ENCODE results near the gene CEP128. TPM values are rescaled to one million over a fixed set of nuclear protein-coding genes. Genes with fewer than 3 reads are reported as not detected.

The CEP128 gene
- total and polyA plus RNA-seq, 2 experiments from 2014 or later = 7.6 to 17.6 TPM

DNA sequence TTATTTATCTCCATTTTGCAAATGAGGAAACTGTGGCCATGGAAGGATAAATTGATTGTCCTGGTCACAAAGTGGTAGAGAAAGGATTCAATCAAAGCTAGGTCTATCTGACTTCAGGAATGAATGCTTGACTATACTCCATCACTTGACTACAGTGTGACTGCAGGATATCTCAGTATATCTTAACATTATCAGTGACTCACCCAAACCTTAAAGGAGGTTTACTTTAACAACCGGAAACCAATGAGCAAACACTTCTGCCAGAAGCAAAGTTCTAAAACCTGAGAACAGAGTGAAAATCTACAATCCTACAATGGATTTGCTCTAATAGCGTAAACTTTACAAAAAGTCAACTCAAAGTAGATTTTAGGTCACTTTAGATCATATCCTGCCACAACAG is 277.0 kb downstream of the CEP128 start:
- Histone ChIP-seq H3K4me3 (no peak overlapping the region), H3K36me3 (ENCODE audit: insufficient read depth) (no peaks in the 10 kb centered on the region), H4K20me1 (replicated peaks; ENCODE audit: insufficient read depth) (no peaks in the 10 kb centered on the region), H3K27ac (ENCODE audit: low read depth) (no peak overlapping the region), H3K79me2 (replicated peaks; ENCODE audit: insufficient read depth) (no peaks in the 10 kb centered on the region), H3K9me2 (ENCODE audit: insufficient read depth) (no peaks in the 10 kb centered on the region), H2AFZ (no peak overlapping the region), H3F3A (replicated peaks; ENCODE audit: low read depth) (no peaks in the 10 kb centered on the region), H3K4me2 (no peak overlapping the region), H3K27me3 (ENCODE audit: insufficient read depth) (no peaks in the 10 kb centered on the region), H3K4me1 (ENCODE audit: insufficient read depth) (peaks cover 8% of the 10 kb centered on the region; the same call in 1 of the 2 replicates)
- Mint-ChIP-seq H3K4me1 (peaks cover 16% of the 10 kb centered on the region), H3K36me3 (ENCODE audit: low read depth) (peaks cover 2% of the 10 kb centered on the region; the same call in 1 of the 3 replicates), H3K27ac (peak overlapping the region; percentile 46; the same call in 1 of the 2 replicates), H3K4me3 (no peak overlapping the region), H3K9me3 (peaks cover 5% of the 10 kb centered on the region; the same call in 2 of the 3 replicates), H3K27me3 (ENCODE audit: insufficient read depth, low read depth, poor library complexity) (peaks cover 1% of the 10 kb centered on the region)
- TF ChIP-seq POLR2AphosphoS5 (IDR thresholded peaks at IDR 0.05; ENCODE audit: low read depth) (no peak), ZNF331 (CRISPR knock-in tag; IDR thresholded peaks at IDR 0.05; ENCODE audit: low read depth) (no peak), JUNB (IDR thresholded peaks at IDR 0.05; ENCODE audit: unreplicated experiment) (no peak), STAT1 (IDR thresholded peaks at IDR 0.05; ENCODE audit: unreplicated experiment) (no peak), REST (IDR thresholded peaks at IDR 0.05; ENCODE audit: unreplicated experiment) (no peak), EZH2phosphoT487 (IDR thresholded peaks at IDR 0.05; ENCODE audit: unreplicated experiment) (no peak), CREB1 (CRISPR knock-in tag; IDR thresholded peaks at IDR 0.05; ENCODE audit: low read depth) (no peak), NANOG (IDR thresholded peaks at IDR 0.05; ENCODE audit: borderline replicate concordance) (no peak), ZNF114 (CRISPR knock-in tag; IDR thresholded peaks at IDR 0.05) (no peak), EZH2 (IDR thresholded peaks at IDR 0.05; ENCODE audit: low read depth, unreplicated experiment) (no peak)
- TF ChIP-seq, protein P1, sequence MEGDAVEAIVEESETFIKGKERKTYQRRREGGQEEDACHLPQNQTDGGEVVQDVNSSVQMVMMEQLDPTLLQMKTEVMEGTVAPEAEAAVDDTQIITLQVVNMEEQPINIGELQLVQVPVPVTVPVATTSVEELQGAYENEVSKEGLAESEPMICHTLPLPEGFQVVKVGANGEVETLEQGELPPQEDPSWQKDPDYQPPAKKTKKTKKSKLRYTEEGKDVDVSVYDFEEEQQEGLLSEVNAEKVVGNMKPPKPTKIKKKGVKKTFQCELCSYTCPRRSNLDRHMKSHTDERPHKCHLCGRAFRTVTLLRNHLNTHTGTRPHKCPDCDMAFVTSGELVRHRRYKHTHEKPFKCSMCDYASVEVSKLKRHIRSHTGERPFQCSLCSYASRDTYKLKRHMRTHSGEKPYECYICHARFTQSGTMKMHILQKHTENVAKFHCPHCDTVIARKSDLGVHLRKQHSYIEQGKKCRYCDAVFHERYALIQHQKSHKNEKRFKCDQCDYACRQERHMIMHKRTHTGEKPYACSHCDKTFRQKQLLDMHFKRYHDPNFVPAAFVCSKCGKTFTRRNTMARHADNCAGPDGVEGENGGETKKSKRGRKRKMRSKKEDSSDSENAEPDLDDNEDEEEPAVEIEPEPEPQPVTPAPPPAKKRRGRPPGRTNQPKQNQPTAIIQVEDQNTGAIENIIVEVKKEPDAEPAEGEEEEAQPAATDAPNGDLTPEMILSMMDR (conservative IDR thresholded peaks at IDR 0.05; ENCODE audit: low read depth in 2 of 2) = no peak
- TF ChIP-seq, protein P2, sequence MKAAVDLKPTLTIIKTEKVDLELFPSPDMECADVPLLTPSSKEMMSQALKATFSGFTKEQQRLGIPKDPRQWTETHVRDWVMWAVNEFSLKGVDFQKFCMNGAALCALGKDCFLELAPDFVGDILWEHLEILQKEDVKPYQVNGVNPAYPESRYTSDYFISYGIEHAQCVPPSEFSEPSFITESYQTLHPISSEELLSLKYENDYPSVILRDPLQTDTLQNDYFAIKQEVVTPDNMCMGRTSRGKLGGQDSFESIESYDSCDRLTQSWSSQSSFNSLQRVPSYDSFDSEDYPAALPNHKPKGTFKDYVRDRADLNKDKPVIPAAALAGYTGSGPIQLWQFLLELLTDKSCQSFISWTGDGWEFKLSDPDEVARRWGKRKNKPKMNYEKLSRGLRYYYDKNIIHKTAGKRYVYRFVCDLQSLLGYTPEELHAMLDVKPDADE (IDR thresholded peaks at IDR 0.05) = no peak
- TF ChIP-seq, protein P3, sequence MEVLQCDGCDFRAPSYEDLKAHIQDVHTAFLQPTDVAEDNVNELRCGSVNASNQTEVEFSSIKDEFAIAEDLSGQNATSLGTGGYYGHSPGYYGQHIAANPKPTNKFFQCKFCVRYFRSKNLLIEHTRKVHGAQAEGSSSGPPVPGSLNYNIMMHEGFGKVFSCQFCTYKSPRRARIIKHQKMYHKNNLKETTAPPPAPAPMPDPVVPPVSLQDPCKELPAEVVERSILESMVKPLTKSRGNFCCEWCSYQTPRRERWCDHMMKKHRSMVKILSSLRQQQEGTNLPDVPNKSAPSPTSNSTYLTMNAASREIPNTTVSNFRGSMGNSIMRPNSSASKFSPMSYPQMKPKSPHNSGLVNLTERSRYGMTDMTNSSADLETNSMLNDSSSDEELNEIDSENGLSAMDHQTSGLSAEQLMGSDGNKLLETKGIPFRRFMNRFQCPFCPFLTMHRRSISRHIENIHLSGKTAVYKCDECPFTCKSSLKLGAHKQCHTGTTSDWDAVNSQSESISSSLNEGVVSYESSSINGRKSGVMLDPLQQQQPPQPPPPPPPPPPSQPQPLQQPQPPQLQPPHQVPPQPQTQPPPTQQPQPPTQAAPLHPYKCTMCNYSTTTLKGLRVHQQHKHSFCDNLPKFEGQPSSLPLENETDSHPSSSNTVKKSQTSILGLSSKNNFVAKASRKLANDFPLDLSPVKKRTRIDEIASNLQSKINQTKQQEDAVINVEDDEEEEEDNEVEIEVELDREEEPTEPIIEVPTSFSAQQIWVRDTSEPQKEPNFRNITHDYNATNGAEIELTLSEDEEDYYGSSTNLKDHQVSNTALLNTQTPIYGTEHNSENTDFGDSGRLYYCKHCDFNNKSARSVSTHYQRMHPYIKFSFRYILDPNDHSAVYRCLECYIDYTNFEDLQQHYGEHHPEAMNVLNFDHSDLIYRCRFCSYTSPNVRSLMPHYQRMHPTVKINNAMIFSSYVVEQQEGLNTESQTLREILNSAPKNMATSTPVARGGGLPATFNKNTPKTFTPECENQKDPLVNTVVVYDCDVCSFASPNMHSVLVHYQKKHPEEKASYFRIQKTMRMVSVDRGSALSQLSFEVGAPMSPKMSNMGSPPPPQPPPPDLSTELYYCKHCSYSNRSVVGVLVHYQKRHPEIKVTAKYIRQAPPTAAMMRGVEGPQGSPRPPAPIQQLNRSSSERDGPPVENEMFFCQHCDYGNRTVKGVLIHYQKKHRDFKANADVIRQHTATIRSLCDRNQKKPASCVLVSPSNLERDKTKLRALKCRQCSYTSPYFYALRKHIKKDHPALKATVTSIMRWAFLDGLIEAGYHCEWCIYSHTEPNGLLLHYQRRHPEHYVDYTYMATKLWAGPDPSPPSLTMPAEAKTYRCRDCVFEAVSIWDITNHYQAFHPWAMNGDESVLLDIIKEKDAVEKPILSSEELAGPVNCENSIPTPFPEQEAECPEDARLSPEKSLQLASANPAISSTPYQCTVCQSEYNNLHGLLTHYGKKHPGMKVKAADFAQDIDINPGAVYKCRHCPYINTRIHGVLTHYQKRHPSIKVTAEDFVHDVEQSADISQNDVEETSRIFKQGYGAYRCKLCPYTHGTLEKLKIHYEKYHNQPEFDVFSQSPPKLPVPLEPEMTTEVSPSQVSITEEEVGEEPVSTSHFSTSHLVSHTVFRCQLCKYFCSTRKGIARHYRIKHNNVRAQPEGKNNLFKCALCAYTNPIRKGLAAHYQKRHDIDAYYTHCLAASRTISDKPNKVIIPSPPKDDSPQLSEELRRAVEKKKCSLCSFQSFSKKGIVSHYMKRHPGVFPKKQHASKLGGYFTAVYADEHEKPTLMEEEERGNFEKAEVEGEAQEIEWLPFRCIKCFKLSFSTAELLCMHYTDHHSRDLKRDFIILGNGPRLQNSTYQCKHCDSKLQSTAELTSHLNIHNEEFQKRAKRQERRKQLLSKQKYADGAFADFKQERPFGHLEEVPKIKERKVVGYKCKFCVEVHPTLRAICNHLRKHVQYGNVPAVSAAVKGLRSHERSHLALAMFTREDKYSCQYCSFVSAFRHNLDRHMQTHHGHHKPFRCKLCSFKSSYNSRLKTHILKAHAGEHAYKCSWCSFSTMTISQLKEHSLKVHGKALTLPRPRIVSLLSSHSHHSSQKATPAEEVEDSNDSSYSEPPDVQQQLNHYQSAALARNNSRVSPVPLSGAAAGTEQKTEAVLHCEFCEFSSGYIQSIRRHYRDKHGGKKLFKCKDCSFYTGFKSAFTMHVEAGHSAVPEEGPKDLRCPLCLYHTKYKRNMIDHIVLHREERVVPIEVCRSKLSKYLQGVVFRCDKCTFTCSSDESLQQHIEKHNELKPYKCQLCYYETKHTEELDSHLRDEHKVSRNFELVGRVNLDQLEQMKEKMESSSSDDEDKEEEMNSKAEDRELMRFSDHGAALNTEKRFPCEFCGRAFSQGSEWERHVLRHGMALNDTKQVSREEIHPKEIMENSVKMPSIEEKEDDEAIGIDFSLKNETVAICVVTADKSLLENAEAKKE (CRISPR knock-in tag; IDR thresholded peaks at IDR 0.05) = no peak
- DNase-seq (ENCODE audit: low spot score) (no peak), ATAC-seq (no peak)
